SK-N-SH treated with all-trans-retinoic acid at 6 μM for 48 hours (cell line): Measurements from ENCODE around the gene NOP53.
"Not testable (repeated sequence)": the region's sequence is repeated elsewhere in the genome, so short reads cannot be mapped to it uniquely, and the experiment has no call there.

ENCODE experiments used
- ATAC-seq: fragments of 200-7000 bp; cut with Tn5 transposase; 3 replicates; pipeline ENCODE4 v1.9.1; 2020; ENCODE audit warnings: mild to moderate bottlenecking, moderate library complexity
- ARNTL ChIP-seq: fragments of 450-650 bp; formaldehyde crosslinking; IDR thresholded peaks from 2 replicates; pipeline ENCODE4 v1.5.0; 2020; ENCODE audit warnings: low read depth, mild to moderate bottlenecking, moderate library complexity, borderline replicate concordance
- CSRNP3 ChIP-seq: fragments of 250-450 bp; sonication (Bioruptor Pico); IDR thresholded peaks from 2 replicates; pipeline ENCODE4 v1.5.1; 2021; ENCODE audit warnings: mild to moderate bottlenecking, moderate library complexity
- ESRRG ChIP-seq: fragments of 250-450 bp; sonication (Bioruptor Pico); IDR thresholded peaks from 2 replicates; pipeline ENCODE4 v1.6.1; 2021; ENCODE audit warnings: mild to moderate bottlenecking
- GLIS3 ChIP-seq: fragments of 250-450 bp; sonication (Bioruptor Pico); IDR thresholded peaks from 2 replicates; pipeline ENCODE4 v1.5.0; 2020; ENCODE audit warnings: mild to moderate bottlenecking, moderate library complexity
- ISL1 ChIP-seq: fragments of 250-450 bp; sonication (Bioruptor Pico); IDR thresholded peaks from 2 replicates; pipeline ENCODE4 v2.1.2; 2022; ENCODE audit warnings: mild to moderate bottlenecking, moderate library complexity
- POU6F1 ChIP-seq: fragments of 250-450 bp; sonication (Bioruptor Pico); IDR thresholded peaks from 2 replicates; pipeline ENCODE4 v1.8.0; 2021; ENCODE audit warnings: low read depth, mild to moderate bottlenecking, moderate library complexity, borderline replicate concordance
- PPARA ChIP-seq: fragments of 250-450 bp; sonication (Bioruptor Pico); IDR thresholded peaks from 2 replicates; pipeline ENCODE4 v1.5.0; 2020; ENCODE audit warnings: mild to moderate bottlenecking, borderline replicate concordance
- RARB ChIP-seq: fragments of 250-450 bp; sonication (Bioruptor Pico); IDR thresholded peaks from 2 replicates; pipeline ENCODE4 v1.8.0; 2021; ENCODE audit warnings: mild to moderate bottlenecking, moderate library complexity
- TOX ChIP-seq: fragments of 250-450 bp; sonication (Bioruptor Pico); IDR thresholded peaks from 2 replicates; pipeline ENCODE4 v1.8.0; 2021; ENCODE audit warnings: mild to moderate bottlenecking, moderate library complexity, borderline replicate concordance
- ZC3H10 ChIP-seq: fragments of 250-450 bp; sonication (Bioruptor Pico); IDR thresholded peaks from 2 replicates; pipeline ENCODE4 v1.5.1; 2021; ENCODE audit warnings: mild to moderate bottlenecking, moderate library complexity
- ZFP30 ChIP-seq: fragments of 450-650 bp; formaldehyde crosslinking; IDR thresholded peaks from 2 replicates; pipeline ENCODE4 v1.5.0; 2022; ENCODE audit warnings: mild to moderate bottlenecking, moderate library complexity
- ZNF565 ChIP-seq: fragments of 450-650 bp; formaldehyde crosslinking; conservative IDR thresholded peaks from 2 replicates; pipeline ENCODE4 v1.5.0; 2020; ENCODE audit warnings: low read depth, mild to moderate bottlenecking, moderate library complexity
- ZNF70 ChIP-seq: fragments of 450-650 bp; formaldehyde crosslinking; IDR thresholded peaks from 2 replicates; pipeline ENCODE4 v1.5.0; 2020; ENCODE audit warnings: mild to moderate bottlenecking, moderate library complexity
- ZNF8 ChIP-seq: fragments of 450-650 bp; formaldehyde crosslinking; IDR thresholded peaks from 2 replicates; pipeline ENCODE4 v1.5.0; 2020; ENCODE audit warnings: mild to moderate bottlenecking, moderate library complexity
- TF ChIP-seq, protein P1 (sequence below): fragments of 250-450 bp; sonication (Bioruptor Pico); IDR thresholded peaks from 2 replicates; pipeline ENCODE4 v1.8.0; 2020; ENCODE audit warnings: mild to moderate bottlenecking, moderate library complexity, borderline replicate concordance
- TF ChIP-seq, protein P2 (sequence below): fragments of 250-450 bp; sonication (Bioruptor Pico); IDR thresholded peaks from 2 replicates; pipeline ENCODE4 v1.5.0; 2020; ENCODE audit warnings: mild to moderate bottlenecking, moderate library complexity

NOP53 gene

GRCh38 chr19:47798904-47799266 lies 53.5 kb downstream of the NOP53 start (continued):
- TF ChIP-seq, protein P1, sequence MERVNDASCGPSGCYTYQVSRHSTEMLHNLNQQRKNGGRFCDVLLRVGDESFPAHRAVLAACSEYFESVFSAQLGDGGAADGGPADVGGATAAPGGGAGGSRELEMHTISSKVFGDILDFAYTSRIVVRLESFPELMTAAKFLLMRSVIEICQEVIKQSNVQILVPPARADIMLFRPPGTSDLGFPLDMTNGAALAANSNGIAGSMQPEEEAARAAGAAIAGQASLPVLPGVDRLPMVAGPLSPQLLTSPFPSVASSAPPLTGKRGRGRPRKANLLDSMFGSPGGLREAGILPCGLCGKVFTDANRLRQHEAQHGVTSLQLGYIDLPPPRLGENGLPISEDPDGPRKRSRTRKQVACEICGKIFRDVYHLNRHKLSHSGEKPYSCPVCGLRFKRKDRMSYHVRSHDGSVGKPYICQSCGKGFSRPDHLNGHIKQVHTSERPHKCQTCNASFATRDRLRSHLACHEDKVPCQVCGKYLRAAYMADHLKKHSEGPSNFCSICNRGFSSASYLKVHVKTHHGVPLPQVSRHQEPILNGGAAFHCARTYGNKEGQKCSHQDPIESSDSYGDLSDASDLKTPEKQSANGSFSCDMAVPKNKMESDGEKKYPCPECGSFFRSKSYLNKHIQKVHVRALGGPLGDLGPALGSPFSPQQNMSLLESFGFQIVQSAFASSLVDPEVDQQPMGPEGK (CRISPR knock-in tag): no peak

GRCh38 chr19:47801270-47801669 lies 55.9 kb downstream of the NOP53 start:
- no peak for ATAC-seq
- no peak for TF ChIP-seq ZC3H10 (CRISPR knock-in tag)
- no peak for TF ChIP-seq POU6F1 (CRISPR knock-in tag)
- no peak for TF ChIP-seq GLIS3 (CRISPR knock-in tag)
- TF ChIP-seq ZNF565 (CRISPR knock-in tag): no peak
- TF ChIP-seq ZFP30 (CRISPR knock-in tag): no peak
- TF ChIP-seq, protein P2, sequence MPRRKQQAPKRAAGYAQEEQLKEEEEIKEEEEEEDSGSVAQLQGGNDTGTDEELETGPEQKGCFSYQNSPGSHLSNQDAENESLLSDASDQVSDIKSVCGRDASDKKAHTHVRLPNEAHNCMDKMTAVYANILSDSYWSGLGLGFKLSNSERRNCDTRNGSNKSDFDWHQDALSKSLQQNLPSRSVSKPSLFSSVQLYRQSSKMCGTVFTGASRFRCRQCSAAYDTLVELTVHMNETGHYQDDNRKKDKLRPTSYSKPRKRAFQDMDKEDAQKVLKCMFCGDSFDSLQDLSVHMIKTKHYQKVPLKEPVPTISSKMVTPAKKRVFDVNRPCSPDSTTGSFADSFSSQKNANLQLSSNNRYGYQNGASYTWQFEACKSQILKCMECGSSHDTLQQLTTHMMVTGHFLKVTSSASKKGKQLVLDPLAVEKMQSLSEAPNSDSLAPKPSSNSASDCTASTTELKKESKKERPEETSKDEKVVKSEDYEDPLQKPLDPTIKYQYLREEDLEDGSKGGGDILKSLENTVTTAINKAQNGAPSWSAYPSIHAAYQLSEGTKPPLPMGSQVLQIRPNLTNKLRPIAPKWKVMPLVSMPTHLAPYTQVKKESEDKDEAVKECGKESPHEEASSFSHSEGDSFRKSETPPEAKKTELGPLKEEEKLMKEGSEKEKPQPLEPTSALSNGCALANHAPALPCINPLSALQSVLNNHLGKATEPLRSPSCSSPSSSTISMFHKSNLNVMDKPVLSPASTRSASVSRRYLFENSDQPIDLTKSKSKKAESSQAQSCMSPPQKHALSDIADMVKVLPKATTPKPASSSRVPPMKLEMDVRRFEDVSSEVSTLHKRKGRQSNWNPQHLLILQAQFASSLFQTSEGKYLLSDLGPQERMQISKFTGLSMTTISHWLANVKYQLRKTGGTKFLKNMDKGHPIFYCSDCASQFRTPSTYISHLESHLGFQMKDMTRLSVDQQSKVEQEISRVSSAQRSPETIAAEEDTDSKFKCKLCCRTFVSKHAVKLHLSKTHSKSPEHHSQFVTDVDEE (CRISPR knock-in tag): no peak
- TF ChIP-seq, all 23 proteins: peak for 0

GRCh38 chr19:47802521-47803043 lies 57.2 kb downstream of the NOP53 start:
- TF ChIP-seq ARNTL: no peak
- TF ChIP-seq PPARA: no peak
- no peak for TF ChIP-seq ESRRG (CRISPR knock-in tag)
- TF ChIP-seq CSRNP3: no peak
- TF ChIP-seq ZNF8 (CRISPR knock-in tag): no peak
- TF ChIP-seq, protein P1 (CRISPR knock-in tag): no peak
- TF ChIP-seq, protein P2 (CRISPR knock-in tag): no peak
- no peak for TF ChIP-seq ZFP30 (CRISPR knock-in tag)
- no peak for TF ChIP-seq GLIS3 (CRISPR knock-in tag)
- TF ChIP-seq ZNF70 (CRISPR knock-in tag): no peak
- TF ChIP-seq TOX (CRISPR knock-in tag): no peak
- TF ChIP-seq ISL1 (CRISPR knock-in tag): no peak
- no peak for TF ChIP-seq RARB (CRISPR knock-in tag)
- TF ChIP-seq ZNF565 (CRISPR knock-in tag): no peak
- no peak for ATAC-seq

- ATAC-seq: not testable (repeated sequence)
These were observed 57.8 kb downstream of the NOP53 start for GRCh38 chr19:47803148-47803547.

DNA sequence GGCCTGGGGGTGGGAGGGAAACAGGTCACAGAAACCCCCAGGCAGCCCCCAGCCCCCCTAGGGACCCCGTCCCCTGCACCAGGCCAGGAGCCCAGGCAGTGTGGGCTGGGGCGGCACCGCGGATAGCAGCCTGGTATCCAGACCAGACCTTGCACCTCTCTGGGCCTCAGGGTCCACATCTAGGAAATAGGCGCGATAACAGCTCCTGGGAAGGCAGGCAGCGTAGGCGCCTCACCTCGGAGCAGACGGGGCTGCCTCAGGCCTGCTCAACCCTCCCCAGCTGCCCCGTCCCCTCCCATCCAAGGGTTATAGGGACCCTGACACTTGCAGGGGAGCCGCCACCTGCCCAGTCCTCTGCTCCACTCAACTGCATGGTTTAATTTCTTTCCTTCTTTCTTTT lies 58.3 kb downstream of the NOP53 start:
- not testable (repeated sequence) for ATAC-seq

- ATAC-seq: not testable (repeated sequence)
These were observed 59.1 kb downstream of the NOP53 start, which contains the start of gene TPRX1 for GRCh38 chr19:47804451-47804850. TSS of gene TPRX1 (minus strand) at chr19:47804551. CDS start at chr19:47804539, 12 bp downstream.
